ACC112 (cell line): Measurements from ENCODE around the gene LPP.

Experiments
- H2AFZ ChIP-seq: fragments of 200-600 bp; sonication (generic); one replicate; pipeline ENCODE4 v1.6.0; 2017; ENCODE audit warnings: antibody characterized with exemption, low read length; ENCODE audit not compliant: unreplicated experiment
- H3K27ac ChIP-seq: fragments of 200-600 bp; sonication (generic); 2 replicates; pipeline ENCODE4 v1.5.1; 2014; ENCODE audit warnings: low read depth, mild to moderate bottlenecking, antibody characterized with exemption, low read length, moderate library complexity
- H3K27me3 ChIP-seq: fragments of 200-600 bp; sonication (generic); 2 replicates; pipeline ENCODE4 v1.6.1; 2014; ENCODE audit warnings: mild to moderate bottlenecking, antibody characterized with exemption, low read length, moderate library complexity, mixed read lengths; ENCODE audit not compliant: insufficient read depth
- H3K36me3 ChIP-seq: fragments of 200-600 bp; sonication (generic); 2 replicates; pipeline ENCODE4 v1.6.1; 2016; ENCODE audit warnings: mild to moderate bottlenecking, antibody characterized with exemption, low read length, moderate library complexity, mixed read lengths; ENCODE audit not compliant: insufficient read depth
- H3K4me1 ChIP-seq: fragments of 200-600 bp; sonication (generic); one replicate; pipeline ENCODE4 v1.6.1; 2016; ENCODE audit warnings: low read length, mixed read lengths; ENCODE audit not compliant: insufficient read depth, unreplicated experiment, control insufficient read depth
- H3K4me3 ChIP-seq: fragments of 200-600 bp; sonication (generic); 2 replicates; pipeline ENCODE4 v1.5.1; 2014; ENCODE audit warnings: mild to moderate bottlenecking, low read depth, low read length
- H3K79me2 ChIP-seq: fragments of 200-600 bp; sonication (generic); one replicate; pipeline ENCODE4 v1.6.0; 2016; ENCODE audit warnings: low read length; ENCODE audit not compliant: control insufficient read depth, unreplicated experiment, insufficient read depth

LPP gene

DNA sequence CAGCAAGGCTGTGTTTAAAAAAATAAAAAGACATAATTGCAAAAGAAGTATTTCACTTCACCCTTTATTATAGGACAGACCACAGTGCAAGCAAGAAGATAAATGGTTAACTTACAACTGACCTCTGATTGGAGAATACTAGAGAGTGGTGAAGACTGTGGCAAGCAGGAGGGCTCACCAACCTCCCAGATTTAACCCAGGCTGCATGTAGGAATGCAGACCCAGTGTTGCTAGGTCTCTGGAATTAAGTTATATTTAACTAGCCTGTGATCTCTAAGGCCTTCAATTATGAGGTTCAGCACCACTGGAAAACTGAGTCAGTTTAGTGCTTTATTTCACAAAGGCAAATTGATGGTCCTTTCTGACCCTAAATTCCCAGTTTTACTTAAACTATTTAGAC, 436.6 kb downstream of the LPP start:
- Histone ChIP-seq H3K27ac (no peak overlapping the region), H3K4me3 (no peak overlapping the region), H3K79me2 (peaks cover 4% of the 10 kb centered on the region), H3K27me3 (no peaks in the 10 kb centered on the region), H3K36me3 (no peaks in the 10 kb centered on the region), H2AFZ (no peak overlapping the region), H3K4me1 (peaks cover 23% of the 10 kb centered on the region)

- H3K27me3 ChIP-seq, result no peaks in the 10 kb centered on the region
- H3K4me1 ChIP-seq, result peaks cover 32% of the 10 kb centered on the region
- no peaks in the 10 kb centered on the region for H3K36me3 ChIP-seq
- H3K79me2 ChIP-seq, result peaks cover 2% of the 10 kb centered on the region
- peak overlapping the region; percentile 27 for H3K4me3 ChIP-seq
- peak overlapping the region; percentile 85 for H3K27ac ChIP-seq
- H2AFZ ChIP-seq, result no peak overlapping the region
Observed at GRCh38 chr3:188594139-188594538, 440.2 kb downstream of the LPP start.

GRCh38 chr3:188595890-188596376, 442.0 kb downstream of the LPP start:
- Histone ChIP-seq H3K27ac (peak overlapping the region; percentile 85), H3K4me1 (peaks cover 32% of the 10 kb centered on the region), H2AFZ (no peak overlapping the region), H3K36me3 (no peaks in the 10 kb centered on the region), H3K79me2 (peaks cover 2% of the 10 kb centered on the region), H3K4me3 (no peak overlapping the region), H3K27me3 (no peaks in the 10 kb centered on the region)

- H3K36me3 ChIP-seq, result peaks cover 6% of the 10 kb centered on the region; the same call in 1 of the 2 replicates
- H3K27ac ChIP-seq, result no peak overlapping the region
- no peak overlapping the region for H2AFZ ChIP-seq
- H3K27me3 ChIP-seq, result no peaks in the 10 kb centered on the region
- peaks cover 29% of the 10 kb centered on the region for H3K4me1 ChIP-seq
- peaks cover 2% of the 10 kb centered on the region for H3K79me2 ChIP-seq
- no peak overlapping the region for H3K4me3 ChIP-seq
Observed at GRCh38 chr3:188598894-188599293, 444.9 kb downstream of the LPP start.

GRCh38 chr3:188602111-188602510, 448.2 kb downstream of the LPP start:
- H3K4me3 ChIP-seq, result no peak overlapping the region
- H3K4me1 ChIP-seq, result no peaks in the 10 kb centered on the region
- H3K36me3 ChIP-seq, result peaks cover 8% of the 10 kb centered on the region; the same call in 1 of the 2 replicates
- no peaks in the 10 kb centered on the region for H3K27me3 ChIP-seq
- H3K79me2 ChIP-seq, result no peaks in the 10 kb centered on the region
- no peak overlapping the region for H3K27ac ChIP-seq
- no peak overlapping the region for H2AFZ ChIP-seq

GRCh38 chr3:188602620-188603019, 448.7 kb downstream of the LPP start:
- H2AFZ ChIP-seq, result no peak overlapping the region
- H3K27me3 ChIP-seq, result no peaks in the 10 kb centered on the region
- H3K27ac ChIP-seq, result no peak overlapping the region
- H3K79me2 ChIP-seq, result no peaks in the 10 kb centered on the region
- H3K4me3 ChIP-seq, result no peak overlapping the region
- H3K4me1 ChIP-seq, result no peaks in the 10 kb centered on the region
- H3K36me3 ChIP-seq, result peaks cover 8% of the 10 kb centered on the region; the same call in 1 of the 2 replicates

- H3K4me3 ChIP-seq, result no peak overlapping the region
- no peaks in the 10 kb centered on the region for H3K79me2 ChIP-seq
- no peak overlapping the region for H2AFZ ChIP-seq
- peaks cover 21% of the 10 kb centered on the region for H3K36me3 ChIP-seq
- no peak overlapping the region for H3K27ac ChIP-seq
- no peaks in the 10 kb centered on the region for H3K27me3 ChIP-seq
- H3K4me1 ChIP-seq, result no peaks in the 10 kb centered on the region
Observed at GRCh38 chr3:188604651-188605050, 450.7 kb downstream of the LPP start.

DNA sequence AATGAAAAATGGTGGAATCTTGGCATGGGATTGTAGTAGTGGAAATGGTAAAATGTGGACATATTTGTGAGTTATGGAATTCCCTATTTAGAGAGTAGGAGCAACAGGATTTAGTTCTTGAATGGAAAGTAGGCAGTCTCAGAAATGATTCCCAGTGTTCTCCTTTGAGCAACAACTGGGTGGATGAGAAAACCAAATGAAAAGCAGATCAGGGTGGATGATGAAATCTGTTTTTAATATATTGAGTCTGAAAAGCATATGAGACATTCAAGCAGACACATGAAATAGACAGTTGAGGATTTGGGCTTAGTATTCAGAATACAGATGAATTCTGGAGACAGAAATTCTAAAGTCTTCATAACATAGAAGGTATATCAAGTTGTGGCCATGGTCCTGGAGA, 451.3 kb downstream of the LPP start:
- Histone ChIP-seq H3K4me1 (no peaks in the 10 kb centered on the region), H3K27ac (no peak overlapping the region), H3K27me3 (no peaks in the 10 kb centered on the region), H3K36me3 (peaks cover 26% of the 10 kb centered on the region), H2AFZ (no peak overlapping the region), H3K4me3 (no peak overlapping the region), H3K79me2 (no peaks in the 10 kb centered on the region)

- Histone ChIP-seq H3K27ac (no peak overlapping the region), H3K4me3 (no peak overlapping the region), H3K79me2 (no peaks in the 10 kb centered on the region), H2AFZ (no peak overlapping the region), H3K36me3 (peaks cover 31% of the 10 kb centered on the region), H3K27me3 (no peaks in the 10 kb centered on the region), H3K4me1 (no peaks in the 10 kb centered on the region)
Observed at GRCh38 chr3:188605905-188606304, 451.9 kb downstream of the LPP start.

DNA sequence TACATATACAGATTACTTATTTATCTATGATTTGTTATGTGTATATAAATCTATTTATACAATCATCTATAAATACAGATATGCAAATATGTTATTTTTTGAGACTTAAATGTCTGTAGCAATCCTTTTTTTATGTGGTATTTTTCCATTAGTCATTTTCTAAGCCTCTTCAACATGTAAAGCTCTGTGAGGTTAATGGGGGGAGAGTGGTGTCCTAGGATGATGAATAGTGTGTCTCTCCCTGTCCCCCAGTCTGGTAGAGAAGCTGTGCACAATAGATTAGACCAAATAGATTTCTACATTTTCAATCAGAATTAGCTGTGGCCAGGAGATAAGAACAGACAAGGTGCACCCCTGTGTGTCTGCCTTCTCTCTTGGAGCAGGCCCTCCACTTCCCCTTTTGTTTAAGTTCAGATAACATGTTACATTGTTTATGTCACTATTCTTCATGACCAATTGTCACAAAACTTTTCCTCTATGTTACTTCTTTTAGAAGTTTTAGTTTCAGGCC, 453.9 kb downstream of the LPP start:
- H3K4me3 ChIP-seq, result no peak overlapping the region
- no peaks in the 10 kb centered on the region for H3K79me2 ChIP-seq
- H2AFZ ChIP-seq, result no peak overlapping the region
- H3K27me3 ChIP-seq, result no peaks in the 10 kb centered on the region
- peaks cover 31% of the 10 kb centered on the region for H3K36me3 ChIP-seq
- no peak overlapping the region for H3K27ac ChIP-seq
- H3K4me1 ChIP-seq, result no peaks in the 10 kb centered on the region

- no peak overlapping the region for H3K4me3 ChIP-seq
- no peaks in the 10 kb centered on the region for H3K4me1 ChIP-seq
- peaks cover 30% of the 10 kb centered on the region for H3K36me3 ChIP-seq
- no peaks in the 10 kb centered on the region for H3K79me2 ChIP-seq
- no peak overlapping the region for H2AFZ ChIP-seq
- no peaks in the 10 kb centered on the region for H3K27me3 ChIP-seq
- no peak overlapping the region for H3K27ac ChIP-seq
Observed at GRCh38 chr3:188608401-188608800, 454.4 kb downstream of the LPP start.
